Left lung (tissue), 14 donors: ENCODE results near the gene ZMAT1. TPM values are rescaled to one million over a fixed set of nuclear protein-coding genes. Genes with fewer than 3 reads are reported as not detected.
"Not testable (repeated sequence)": the region's sequence is repeated elsewhere in the genome, so short reads cannot be mapped to it uniquely, and the experiment has no call there.

Source experiments
- ATAC-seq: fragments of 200-7000 bp; cut with Tn5 transposase; one replicate; pipeline ENCODE4 v1.9.1; 2020; ENCODE audit warnings: moderate library complexity
- DNase-seq, 4 donors: peaks; one replicate each; pipeline ENCODE4 v3.0.0-alpha.2; 2013 to 2020
- H3K27ac ChIP-seq, 2 donors: fragments of 200-600 bp; sonication (generic) in 1 of 2; one replicate each; pipeline versions ENCODE4 v1.5.0 to v1.8.0; 2020 to 2021
- H3K27me3 ChIP-seq, 2 donors: fragments of 200-600 bp; sonication (generic) in 1 of 2; one replicate each; pipeline versions ENCODE4 v1.5.0 to v1.8.0; 2020 to 2021
- H3K36me3 ChIP-seq, 2 donors: fragments of 200-600 bp; sonication (generic) in 1 of 2; one replicate each; pipeline versions ENCODE4 v1.5.0 to v1.8.0; 2020 to 2021
- H3K4me1 ChIP-seq, 2 donors: fragments of 200-600 bp; one replicate each; pipeline ENCODE4 v1.8.0; 2021
- H3K4me3 ChIP-seq, 2 donors: fragments of 200-600 bp; sonication (generic) in 1 of 2; one replicate each; pipeline versions ENCODE4 v1.5.0 to v1.8.0; 2020 to 2021; ENCODE audit warnings: mild to moderate bottlenecking in 1 of 2
- H3K9me3 ChIP-seq, 2 donors: fragments of 200-600 bp; sonication (generic) in 1 of 2; one replicate each; pipeline versions ENCODE4 v1.5.0 to v1.8.0; 2020 to 2021
- intact Hi-C, 2 donors: fragments of 100-400 bp; cut with DNase I; formaldehyde crosslinking; loops; one replicate each; pipeline versions ENCODE4 v1.11.2 to v1.14.2; 2022
- long read RNA-seq, 12 donors: library from polyadenylated mRNA in 2 of 12; unstranded in 2 of 12; transcript quantifications; one replicate each; pipeline ENCODE4 v2.0.0 and lab custom pipeline, GENCODE V29; 2019 to 2026
- polyA plus RNA-seq, 6 donors: library from polyadenylated mRNA; unstranded; fragments of 120-200 nt; gene quantifications; one replicate each; pipeline ENCODE4 v1.2.1, GENCODE V29; 2013; ENCODE audit not compliant: insufficient read length in 6 of 6
- total RNA-seq, 2 donors: library from RNA; stranded (reverse); fragmentation: NEBNext Ultra II Directional; extraction: Animal tissue kit (Norgen Biotek cat#: 25700); gene quantifications; one replicate each; pipeline ENCODE4 v1.2.1, GENCODE V29; 2021
- TF ChIP-seq, protein P1 (sequence below), 2 donors: fragments of 200-600 bp; sonication (generic) in 1 of 2; IDR thresholded peaks; one replicate each; pipeline versions ENCODE4 v1.5.0 to v1.8.0; 2021; ENCODE audit warnings: antibody characterized with exemption in 2 of 2
- donor health status: DM: no; HTN: yes; CAD: no.
- donor health status: DM: no; HTN: no; CAD: no.

ZMAT1 gene
- 1 to 10 TPM; 3.3 to 3.4 TPM for total RNA-seq
- 10 to 100 TPM; 21.5 to 30.8 (median 27.8) TPM for polyA plus RNA-seq
- long read RNA-seq, donor 1, full-length matches to known transcripts: 12 of 12 reads
- long read RNA-seq, donor 1, partial matches to known transcripts: 0 of 12 reads
- long read RNA-seq, donor 1, other reads (novel, unspliced or antisense): 0 of 12 reads
- long read RNA-seq, donor 2, full-length matches to known transcripts: 7 of 19 reads
- long read RNA-seq, donor 2, partial matches to known transcripts: 12 of 19 reads
- long read RNA-seq, donor 2, other reads (novel, unspliced or antisense): 0 of 19 reads
- long read RNA-seq, donor 3, full-length matches to known transcripts: 2 of 2 reads
- long read RNA-seq, donor 3, partial matches to known transcripts: 0 of 2 reads
- long read RNA-seq, donor 3, other reads (novel, unspliced or antisense): 0 of 2 reads
- long read RNA-seq, donor 4: 0 reads
- long read RNA-seq, donor 5, full-length matches to known transcripts: 6 of 11 reads
- long read RNA-seq, donor 5, partial matches to known transcripts: 5 of 11 reads
- long read RNA-seq, donor 5, other reads (novel, unspliced or antisense): 0 of 11 reads
- long read RNA-seq, donor 6, full-length matches to known transcripts: 5 of 5 reads
- long read RNA-seq, donor 6, partial matches to known transcripts: 0 of 5 reads
- long read RNA-seq, donor 6, other reads (novel, unspliced or antisense): 0 of 5 reads
- long read RNA-seq, donor 7, full-length matches to known transcripts: 9 of 9 reads
- long read RNA-seq, donor 7, partial matches to known transcripts: 0 of 9 reads
- long read RNA-seq, donor 7, other reads (novel, unspliced or antisense): 0 of 9 reads
- long read RNA-seq, donor 8, full-length matches to known transcripts: 4 of 4 reads
- long read RNA-seq, donor 8, partial matches to known transcripts: 0 of 4 reads
- long read RNA-seq, donor 8, other reads (novel, unspliced or antisense): 0 of 4 reads
- long read RNA-seq, donor 9: 0 reads
- long read RNA-seq, donor 10: 0 reads
- long read RNA-seq, donor 11, full-length matches to known transcripts: 12 of 12 reads
- long read RNA-seq, donor 11, partial matches to known transcripts: 0 of 12 reads
- long read RNA-seq, donor 11, other reads (novel, unspliced or antisense): 0 of 12 reads
- long read RNA-seq, donor 12, full-length matches to known transcripts: 13 of 13 reads
- long read RNA-seq, donor 12, partial matches to known transcripts: 0 of 13 reads
- long read RNA-seq, donor 12, other reads (novel, unspliced or antisense): 0 of 13 reads

DNA sequence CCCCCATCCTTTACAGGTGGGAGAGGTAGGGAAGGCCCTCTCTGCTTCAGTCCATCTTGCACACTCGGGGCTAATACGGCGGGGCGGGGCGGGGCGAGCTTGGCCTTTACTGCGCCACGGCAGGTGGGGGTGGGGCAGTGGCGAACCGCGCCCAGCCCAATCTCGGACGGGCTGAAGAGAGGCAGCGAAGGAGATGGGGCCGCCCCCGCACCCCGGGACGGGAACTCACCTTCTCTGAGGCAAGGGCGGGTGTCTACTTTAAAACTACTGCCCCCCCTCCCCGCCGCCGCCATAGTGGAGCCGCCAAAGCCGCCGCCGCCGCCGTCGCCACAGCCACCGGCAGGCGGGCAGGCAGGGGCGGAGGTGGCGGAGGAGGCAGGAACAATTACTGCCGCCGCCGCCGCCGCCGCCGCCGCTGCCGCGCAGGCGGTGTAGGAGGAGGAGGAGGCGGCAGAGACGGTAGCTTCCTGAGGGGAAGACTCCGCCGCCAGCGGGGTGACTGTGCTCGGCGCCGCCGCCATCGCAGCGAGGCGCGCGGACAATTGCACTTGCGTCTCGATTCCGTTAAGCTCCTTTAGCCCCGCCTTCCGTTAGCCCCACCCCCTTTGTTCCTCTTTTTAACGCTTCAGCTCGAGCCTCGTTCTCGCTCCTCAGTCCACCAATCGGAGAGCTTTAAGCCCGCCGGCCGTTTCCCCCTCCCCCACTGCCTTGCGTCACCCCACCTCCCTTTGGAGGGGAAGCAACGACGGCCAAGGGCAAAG lies at the start of gene ZMAT1:
Gene ZMAT1, minus strand, starts transcription at position 540 of the 761 bp plus-strand sequence. Its CDS starts 19 bp downstream, at position 521.
- H3K36me3 ChIP-seq: no peaks in the 10 kb centered on the region
- no peaks in the 10 kb centered on the region for H3K4me1 ChIP-seq
- H3K9me3 ChIP-seq: no peaks in the 10 kb centered on the region
- intact Hi-C loops: no loop called here
- peak within 1 kb of the TSS; percentile 40 to 54 for H3K4me3 ChIP-seq
- DNase-seq (peak; percentile 43 to 93 (median 87)), ATAC-seq (peak; percentile 96)
- H3K27me3 ChIP-seq: peaks cover 0 to 6% of the 10 kb centered on the region in 2 donors
- peak within 1 kb of the TSS; percentile 82 to 97 for H3K27ac ChIP-seq
- TF ChIP-seq, protein P1, sequence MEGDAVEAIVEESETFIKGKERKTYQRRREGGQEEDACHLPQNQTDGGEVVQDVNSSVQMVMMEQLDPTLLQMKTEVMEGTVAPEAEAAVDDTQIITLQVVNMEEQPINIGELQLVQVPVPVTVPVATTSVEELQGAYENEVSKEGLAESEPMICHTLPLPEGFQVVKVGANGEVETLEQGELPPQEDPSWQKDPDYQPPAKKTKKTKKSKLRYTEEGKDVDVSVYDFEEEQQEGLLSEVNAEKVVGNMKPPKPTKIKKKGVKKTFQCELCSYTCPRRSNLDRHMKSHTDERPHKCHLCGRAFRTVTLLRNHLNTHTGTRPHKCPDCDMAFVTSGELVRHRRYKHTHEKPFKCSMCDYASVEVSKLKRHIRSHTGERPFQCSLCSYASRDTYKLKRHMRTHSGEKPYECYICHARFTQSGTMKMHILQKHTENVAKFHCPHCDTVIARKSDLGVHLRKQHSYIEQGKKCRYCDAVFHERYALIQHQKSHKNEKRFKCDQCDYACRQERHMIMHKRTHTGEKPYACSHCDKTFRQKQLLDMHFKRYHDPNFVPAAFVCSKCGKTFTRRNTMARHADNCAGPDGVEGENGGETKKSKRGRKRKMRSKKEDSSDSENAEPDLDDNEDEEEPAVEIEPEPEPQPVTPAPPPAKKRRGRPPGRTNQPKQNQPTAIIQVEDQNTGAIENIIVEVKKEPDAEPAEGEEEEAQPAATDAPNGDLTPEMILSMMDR (IDR thresholded peaks at IDR 0.05): no peak

DNA sequence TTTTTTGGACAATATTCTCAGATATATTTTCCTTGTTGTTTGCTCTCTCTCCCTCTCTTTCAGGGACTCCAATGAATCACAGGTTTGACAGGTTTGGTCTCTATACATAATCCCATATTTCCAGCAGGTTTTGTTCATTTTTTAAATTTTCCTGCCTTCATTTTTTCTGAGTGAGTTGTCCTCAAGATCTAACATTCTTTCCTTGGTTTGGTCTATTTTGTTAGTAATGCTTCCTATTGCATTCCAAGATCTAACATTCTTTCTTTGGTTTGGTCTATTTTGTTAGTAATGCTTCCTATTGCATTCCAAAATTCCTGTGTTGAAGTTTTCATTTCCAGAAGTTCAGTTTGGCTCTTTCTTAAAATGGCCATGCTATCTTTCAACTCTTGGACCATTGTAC lies 45.3 kb upstream of the ZMAT1 start:
- no peaks in the 10 kb centered on the region for H3K9me3 ChIP-seq
- no peak overlapping the region for H3K27ac ChIP-seq
- DNase-seq: no peak
- intact Hi-C loops: no loop called here
- H3K27me3 ChIP-seq: peaks cover 0 to 3% of the 10 kb centered on the region in 2 donors
- no peaks in the 10 kb centered on the region for H3K4me1 ChIP-seq
- no peak for ATAC-seq
- H3K4me3 ChIP-seq: no peak overlapping the region
- TF ChIP-seq, protein P1 (IDR thresholded peaks at IDR 0.05): no peak
- no peaks in the 10 kb centered on the region for H3K36me3 ChIP-seq

DNA sequence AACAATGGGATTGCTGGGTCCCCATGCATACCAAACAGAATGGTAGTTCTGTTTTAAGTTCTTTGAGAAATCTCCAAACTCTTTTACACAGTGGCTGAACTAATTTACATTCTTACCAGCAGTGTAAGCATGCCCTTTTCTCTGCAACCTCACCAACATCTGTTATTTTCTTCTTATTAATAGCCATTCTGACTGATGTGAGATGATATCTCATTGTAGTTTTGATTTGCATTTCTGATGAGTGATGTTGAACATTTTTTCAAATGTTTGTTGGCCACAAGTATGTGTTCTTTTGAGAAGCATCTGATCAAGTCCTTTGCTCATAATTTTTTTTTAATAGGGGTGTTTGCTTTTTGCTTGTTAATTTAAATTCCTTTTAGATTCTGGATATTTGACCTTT lies 41.2 kb upstream of the ZMAT1 start:
- TF ChIP-seq, protein P1 (IDR thresholded peaks at IDR 0.05): no peak
- no peaks in the 10 kb centered on the region for H3K4me1 ChIP-seq
- H3K36me3 ChIP-seq: no peaks in the 10 kb centered on the region
- DNase-seq (no peak), ATAC-seq (no peak)
- no peak overlapping the region for H3K4me3 ChIP-seq
- intact Hi-C loops: no loop called here
- H3K27me3 ChIP-seq: no peaks in the 10 kb centered on the region
- H3K9me3 ChIP-seq: no peaks in the 10 kb centered on the region
- no peak overlapping the region for H3K27ac ChIP-seq

DNA sequence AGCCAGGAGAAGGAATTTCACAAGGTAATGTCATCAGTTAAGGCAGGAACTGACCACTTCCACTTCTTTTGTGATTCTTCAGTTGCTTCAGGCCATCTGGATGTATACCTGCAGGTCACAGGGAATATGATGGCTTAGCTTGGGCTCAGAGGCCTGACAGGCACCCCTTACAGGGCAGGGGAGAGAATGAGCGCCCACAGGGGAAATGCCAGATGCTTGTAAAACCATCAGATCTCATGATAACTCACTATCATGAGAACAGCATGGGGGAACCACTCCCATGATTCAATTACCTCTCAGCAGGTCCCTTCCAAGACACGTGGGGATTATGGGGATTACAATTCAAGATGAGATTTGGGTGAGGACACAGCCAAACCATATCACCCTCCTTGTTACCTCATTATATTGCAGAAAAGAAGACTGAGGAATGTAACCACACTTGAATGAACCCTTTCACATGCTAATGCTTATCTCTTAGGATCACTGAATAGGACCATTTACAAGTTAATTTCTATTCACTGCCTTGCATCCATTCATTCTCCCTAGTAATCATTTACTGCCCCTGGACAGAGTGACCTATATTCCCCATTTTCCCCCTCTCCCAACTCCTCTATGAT lies 33.2 kb upstream of the ZMAT1 start:
- DNase-seq, H3K27ac ChIP-seq, ATAC-seq, H3K4me1 ChIP-seq, H3K9me3 ChIP-seq, intact Hi-C loops, H3K27me3 ChIP-seq, H3K36me3 ChIP-seq, H3K4me3 ChIP-seq: not testable (repeated sequence)
